GM21528 (cell line): ENCODE measurements around the gene CLEC4C.

ENCODE experiments used
- ATAC-seq: cut with Tn5 transposase; IDR thresholded peaks from one replicate; pipeline ENCODE4 v1.9.1; 2021; ENCODE audit warnings: mild to moderate bottlenecking, moderate library complexity; ENCODE audit not compliant: unreplicated experiment, low FRiP score

The CLEC4C gene

GRCh38 chr12:7729746-7730145 lies 17.4 kb downstream of the CLEC4C start:
- ATAC-seq: no peak

- ATAC-seq: no peak
Measured at GRCh38 chr12:7723926-7724325, 23.2 kb downstream of the CLEC4C start.

- no peak for ATAC-seq
Measured at GRCh38 chr12:7719946-7720730, 27.0 kb downstream of the CLEC4C start.

- no peak for ATAC-seq
Measured at GRCh38 chr12:7716381-7716780, 30.8 kb downstream of the CLEC4C start.

- ATAC-seq: no peak
Measured at GRCh38 chr12:7712841-7713442, 34.2 kb downstream of the CLEC4C start.

- ATAC-seq: no peak
Measured at GRCh38 chr12:7711133-7711532, 36.0 kb downstream of the CLEC4C start, which contains the start of gene DPPA3. Gene DPPA3 (plus strand): TSS chr12:7711433. CDS start chr12:7711571, 138 bp downstream.

- no peak for ATAC-seq
Measured at GRCh38 chr12:7709969-7710675, 37.1 kb downstream of the CLEC4C start.

- ATAC-seq: no peak
Measured at GRCh38 chr12:7705846-7706245, 41.3 kb downstream of the CLEC4C start.

- ATAC-seq: no peak
Measured at GRCh38 chr12:7695566-7696197, 51.5 kb downstream of the CLEC4C start, which contains the start of gene GDF3. Gene GDF3 (minus strand): TSS chr12:7695775. CDS start chr12:7695728, 47 bp downstream.

- ATAC-seq: no peak
Measured at GRCh38 chr12:7695237-7695560, 52.0 kb downstream of the CLEC4C start.

- ATAC-seq: no peak
Measured at GRCh38 chr12:7694556-7695236, 52.5 kb downstream of the CLEC4C start.

- no peak for ATAC-seq
Measured at GRCh38 chr12:7693793-7694192, 53.4 kb downstream of the CLEC4C start.

GRCh38 chr12:7681535-7681934 lies 65.6 kb downstream of the CLEC4C start:
- ATAC-seq: no peak
